ENCODE data around the gene TXNL4A.

The TXNL4A gene

GRCh38 chr18:79947881-79948610 is 40.3 kb downstream of the TXNL4A start:
- TF ChIP-seq CTCF (IDR thresholded peaks at IDR 0.05; ENCODE audit: insufficient read depth, low read depth, low read length, missing control alignments) = no peak
- DNase-seq (ENCODE audit: low read depth) = no peak
- no peak overlapping the region for H3K4me3 ChIP-seq (ENCODE audit: low read length)

GRCh38 chr18:79947054-79947755 is 41.2 kb downstream of the TXNL4A start:
- DNase-seq (ENCODE audit: low read depth) = peak; percentile 91
- no peak overlapping the region for H3K4me3 ChIP-seq (ENCODE audit: low read length)
- no peak for TF ChIP-seq CTCF (IDR thresholded peaks at IDR 0.05; ENCODE audit: insufficient read depth, low read depth, low read length, missing control alignments)

DNA sequence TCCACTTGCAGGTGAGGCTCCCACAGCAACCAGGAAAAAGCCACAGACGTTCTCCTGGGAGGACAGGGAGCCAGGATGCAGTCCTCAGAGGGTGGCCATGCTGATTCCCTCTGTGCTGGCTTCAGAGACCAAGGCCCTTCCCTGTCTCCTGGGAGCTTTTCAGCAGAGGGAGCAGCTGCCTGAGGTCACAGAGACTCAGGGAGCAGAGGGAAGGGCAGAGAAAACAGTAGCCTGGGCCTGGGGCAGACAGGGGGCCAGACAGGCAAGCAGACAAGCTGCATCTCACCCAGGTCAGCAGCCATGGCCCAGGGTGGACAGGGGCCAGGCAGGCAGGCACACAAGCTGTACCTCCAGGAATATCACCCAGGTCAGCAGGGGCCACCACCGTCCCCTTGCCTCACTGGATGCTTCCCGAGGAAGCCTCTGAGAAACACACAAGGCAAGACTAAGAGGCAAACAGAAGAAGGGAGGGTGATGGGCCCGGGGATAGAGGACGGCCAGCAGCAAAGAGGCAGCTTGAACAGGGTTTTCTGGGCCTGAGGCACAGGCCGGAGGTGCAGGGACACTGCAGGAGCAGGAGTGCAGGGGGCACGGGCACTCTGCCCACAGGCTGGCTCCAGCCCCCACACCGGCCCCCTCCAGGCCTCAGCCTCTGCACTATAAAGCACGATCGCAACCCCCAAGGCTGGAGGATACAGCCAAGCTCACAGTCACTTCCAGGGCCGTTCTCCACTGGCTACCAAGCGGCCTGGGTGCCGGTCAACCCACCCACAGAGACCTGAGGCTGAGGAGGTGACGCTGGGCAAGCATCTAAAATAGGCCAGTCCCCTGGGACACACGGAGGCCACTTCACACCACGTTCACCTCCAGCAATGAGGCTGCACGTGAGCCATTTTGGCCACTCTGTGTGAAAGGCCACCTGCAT is 43.0 kb downstream of the TXNL4A start:
- TF ChIP-seq CTCF (IDR thresholded peaks at IDR 0.05; ENCODE audit: insufficient read depth, low read depth, low read length, missing control alignments) = no peak
- DNase-seq (ENCODE audit: low read depth) = no peak
- H3K4me3 ChIP-seq (ENCODE audit: low read length) = no peak overlapping the region

DNA sequence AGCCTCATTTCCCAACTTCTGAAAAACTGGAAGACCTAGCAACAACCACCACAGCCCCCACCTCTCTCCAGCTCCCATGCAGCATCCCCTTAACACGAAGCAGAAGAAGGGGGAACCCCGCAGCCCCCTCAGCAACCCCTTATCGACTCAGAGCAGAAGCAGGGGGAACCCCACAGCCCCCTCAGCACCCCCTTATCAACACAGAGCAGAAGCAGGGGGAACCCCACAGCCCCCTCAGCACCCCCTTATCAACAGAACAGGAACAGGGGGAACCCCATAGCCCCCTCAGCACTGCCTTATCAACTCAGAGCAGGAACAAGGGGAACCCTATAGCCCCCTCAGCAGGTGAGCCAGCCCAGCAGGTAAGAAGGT is 43.6 kb downstream of the TXNL4A start:
- TF ChIP-seq CTCF (IDR thresholded peaks at IDR 0.05; ENCODE audit: insufficient read depth, low read depth, low read length, missing control alignments) = no peak
- DNase-seq (ENCODE audit: low read depth) = no peak
- H3K4me3 ChIP-seq (ENCODE audit: low read length) = no peak overlapping the region

DNA sequence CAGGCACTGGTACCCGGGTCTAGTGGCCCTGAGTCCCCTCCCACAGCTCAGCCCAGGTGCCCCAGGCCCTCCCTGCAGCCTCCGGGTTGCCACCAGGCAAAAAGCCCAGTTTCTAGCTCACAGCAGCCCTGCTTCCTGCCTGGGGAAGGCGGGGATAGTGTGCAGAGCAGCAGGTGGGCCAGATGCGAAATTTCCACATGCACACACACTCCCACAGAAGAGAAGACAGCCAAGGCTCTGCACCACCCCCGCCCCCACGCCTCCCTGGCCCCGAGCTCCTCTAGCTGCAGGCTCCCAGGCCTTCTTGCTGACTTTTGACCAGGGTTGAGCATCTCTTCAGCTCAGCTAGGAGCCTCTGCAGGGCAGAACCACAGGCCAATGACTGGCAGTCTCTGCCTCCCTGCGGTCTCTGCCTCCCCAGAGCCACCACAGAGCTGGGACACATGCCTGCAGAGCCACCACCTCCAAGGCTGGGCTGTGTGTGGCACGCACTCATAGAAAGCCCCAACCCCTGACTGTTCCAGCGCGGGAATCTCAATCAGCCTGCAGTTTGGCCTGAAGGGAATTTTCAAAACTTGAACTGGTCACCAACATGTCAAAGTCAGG is 44.1 kb downstream of the TXNL4A start:
- no peak for DNase-seq (ENCODE audit: low read depth)
- no peak overlapping the region for H3K4me3 ChIP-seq (ENCODE audit: low read length)
- no peak for TF ChIP-seq CTCF (IDR thresholded peaks at IDR 0.05; ENCODE audit: insufficient read depth, low read depth, low read length, missing control alignments)

GRCh38 chr18:79943608-79944125 is 44.7 kb downstream of the TXNL4A start:
- no peak for TF ChIP-seq CTCF (IDR thresholded peaks at IDR 0.05; ENCODE audit: insufficient read depth, low read depth, low read length, missing control alignments)
- no peak for DNase-seq (ENCODE audit: low read depth)

More at GRCh38 chr18:79943608-79944125, 44.7 kb downstream of the TXNL4A start:
- H3K4me3 ChIP-seq (ENCODE audit: low read length) = no peak overlapping the region

All from epithelial cell of esophagus (primary cell).